GM23338 (cell line): ENCODE results near the gene TAS2R10.

Source experiments
- EZH2 ChIP-seq: fragments of 200-600 bp; sonication (generic); IDR thresholded peaks from one replicate; pipeline ENCODE4 v1.8.0; 2017; ENCODE audit warnings: antibody characterized with exemption, mild to moderate bottlenecking, low read depth; ENCODE audit not compliant: unreplicated experiment
- EZH2phosphoT487 ChIP-seq: fragments of 200-600 bp; sonication (generic); IDR thresholded peaks from one replicate; pipeline ENCODE4 v1.8.1; 2018; ENCODE audit warnings: antibody characterized with exemption; ENCODE audit not compliant: unreplicated experiment
- JUNB ChIP-seq: IDR thresholded peaks from one replicate; pipeline ENCODE4 v1.6.1; 2016; ENCODE audit warnings: antibody characterized with exemption; ENCODE audit not compliant: unreplicated experiment
- NANOG ChIP-seq: IDR thresholded peaks from 2 replicates; pipeline ENCODE4 v1.6.1; 2016; ENCODE audit warnings: antibody characterized with exemption, borderline replicate concordance
- POLR2AphosphoS5 ChIP-seq: IDR thresholded peaks from 2 replicates; pipeline ENCODE4 v1.6.1; 2016; ENCODE audit warnings: antibody characterized with exemption, low read depth
- STAT1 ChIP-seq: IDR thresholded peaks from one replicate; pipeline ENCODE4 v1.6.1; 2016; ENCODE audit warnings: antibody characterized with exemption; ENCODE audit not compliant: unreplicated experiment
- ZNF114 ChIP-seq: fragments of 250-450 bp; sonication (Bioruptor Pico); IDR thresholded peaks from 2 replicates; pipeline ENCODE4 v1.5.0; 2020; ENCODE audit warnings: mild to moderate bottlenecking, moderate library complexity
- TF ChIP-seq, protein P1 (sequence below), 2 experiments: fragments of 200-600 bp in 1 of 2; sonication (generic) in 1 of 2; conservative IDR thresholded peaks; 2 replicates each; pipeline versions ENCODE4 v1.5.1 to v1.6.1; 2016 to 2017; ENCODE audit warnings: antibody characterized with exemption in 2 of 2, low read depth in 2 of 2, mild to moderate bottlenecking in 2 of 2, moderate library complexity in 1 of 2
- TF ChIP-seq, protein P2 (sequence below): IDR thresholded peaks from one replicate; pipeline ENCODE4 v1.6.1; 2018; ENCODE audit warnings: antibody characterized with exemption; ENCODE audit not compliant: unreplicated experiment
- TF ChIP-seq, protein P3 (sequence below): IDR thresholded peaks from 2 replicates; pipeline ENCODE4 v1.6.1; 2016; ENCODE audit warnings: antibody characterized with exemption

DNA sequence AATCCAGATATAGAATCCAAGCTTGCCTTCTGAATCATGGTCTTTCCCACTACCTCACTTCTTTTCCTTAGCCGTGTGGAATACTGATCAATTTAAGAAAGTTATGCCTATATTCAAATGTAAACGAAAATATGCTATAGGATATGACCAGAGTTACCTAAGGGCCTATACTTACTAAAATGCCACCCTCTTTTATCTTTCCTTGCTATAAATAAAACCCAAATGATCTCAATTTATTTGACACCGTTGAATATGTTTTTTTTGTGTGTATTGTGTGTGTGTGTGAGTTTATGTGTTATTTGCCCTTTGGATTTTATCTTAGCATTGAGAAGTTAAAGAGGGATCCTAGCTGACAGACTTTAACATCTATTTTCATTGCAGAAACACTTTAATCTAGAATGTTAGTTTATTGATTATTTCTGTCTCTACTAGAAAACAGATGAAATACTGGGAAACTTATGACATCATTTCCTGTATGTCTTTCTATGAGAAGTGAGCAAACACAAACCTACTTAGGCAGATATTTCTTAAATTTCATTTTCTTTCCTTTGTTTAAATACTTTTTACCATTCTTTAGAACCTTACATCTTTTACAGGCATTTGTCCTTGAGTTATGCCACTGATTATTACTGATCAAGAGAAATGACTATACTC, 14.1 kb downstream of the TAS2R10 start:
- TF ChIP-seq, protein P1, sequence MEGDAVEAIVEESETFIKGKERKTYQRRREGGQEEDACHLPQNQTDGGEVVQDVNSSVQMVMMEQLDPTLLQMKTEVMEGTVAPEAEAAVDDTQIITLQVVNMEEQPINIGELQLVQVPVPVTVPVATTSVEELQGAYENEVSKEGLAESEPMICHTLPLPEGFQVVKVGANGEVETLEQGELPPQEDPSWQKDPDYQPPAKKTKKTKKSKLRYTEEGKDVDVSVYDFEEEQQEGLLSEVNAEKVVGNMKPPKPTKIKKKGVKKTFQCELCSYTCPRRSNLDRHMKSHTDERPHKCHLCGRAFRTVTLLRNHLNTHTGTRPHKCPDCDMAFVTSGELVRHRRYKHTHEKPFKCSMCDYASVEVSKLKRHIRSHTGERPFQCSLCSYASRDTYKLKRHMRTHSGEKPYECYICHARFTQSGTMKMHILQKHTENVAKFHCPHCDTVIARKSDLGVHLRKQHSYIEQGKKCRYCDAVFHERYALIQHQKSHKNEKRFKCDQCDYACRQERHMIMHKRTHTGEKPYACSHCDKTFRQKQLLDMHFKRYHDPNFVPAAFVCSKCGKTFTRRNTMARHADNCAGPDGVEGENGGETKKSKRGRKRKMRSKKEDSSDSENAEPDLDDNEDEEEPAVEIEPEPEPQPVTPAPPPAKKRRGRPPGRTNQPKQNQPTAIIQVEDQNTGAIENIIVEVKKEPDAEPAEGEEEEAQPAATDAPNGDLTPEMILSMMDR (conservative IDR thresholded peaks at IDR 0.05; ENCODE audit: low read depth in 2 of 2) = no peak
- TF ChIP-seq EZH2 (no peak), POLR2AphosphoS5 (no peak), EZH2phosphoT487 (no peak), ZNF114 (CRISPR knock-in tag) (no peak), JUNB (no peak), STAT1 (no peak), NANOG (no peak)
- TF ChIP-seq, protein P2, sequence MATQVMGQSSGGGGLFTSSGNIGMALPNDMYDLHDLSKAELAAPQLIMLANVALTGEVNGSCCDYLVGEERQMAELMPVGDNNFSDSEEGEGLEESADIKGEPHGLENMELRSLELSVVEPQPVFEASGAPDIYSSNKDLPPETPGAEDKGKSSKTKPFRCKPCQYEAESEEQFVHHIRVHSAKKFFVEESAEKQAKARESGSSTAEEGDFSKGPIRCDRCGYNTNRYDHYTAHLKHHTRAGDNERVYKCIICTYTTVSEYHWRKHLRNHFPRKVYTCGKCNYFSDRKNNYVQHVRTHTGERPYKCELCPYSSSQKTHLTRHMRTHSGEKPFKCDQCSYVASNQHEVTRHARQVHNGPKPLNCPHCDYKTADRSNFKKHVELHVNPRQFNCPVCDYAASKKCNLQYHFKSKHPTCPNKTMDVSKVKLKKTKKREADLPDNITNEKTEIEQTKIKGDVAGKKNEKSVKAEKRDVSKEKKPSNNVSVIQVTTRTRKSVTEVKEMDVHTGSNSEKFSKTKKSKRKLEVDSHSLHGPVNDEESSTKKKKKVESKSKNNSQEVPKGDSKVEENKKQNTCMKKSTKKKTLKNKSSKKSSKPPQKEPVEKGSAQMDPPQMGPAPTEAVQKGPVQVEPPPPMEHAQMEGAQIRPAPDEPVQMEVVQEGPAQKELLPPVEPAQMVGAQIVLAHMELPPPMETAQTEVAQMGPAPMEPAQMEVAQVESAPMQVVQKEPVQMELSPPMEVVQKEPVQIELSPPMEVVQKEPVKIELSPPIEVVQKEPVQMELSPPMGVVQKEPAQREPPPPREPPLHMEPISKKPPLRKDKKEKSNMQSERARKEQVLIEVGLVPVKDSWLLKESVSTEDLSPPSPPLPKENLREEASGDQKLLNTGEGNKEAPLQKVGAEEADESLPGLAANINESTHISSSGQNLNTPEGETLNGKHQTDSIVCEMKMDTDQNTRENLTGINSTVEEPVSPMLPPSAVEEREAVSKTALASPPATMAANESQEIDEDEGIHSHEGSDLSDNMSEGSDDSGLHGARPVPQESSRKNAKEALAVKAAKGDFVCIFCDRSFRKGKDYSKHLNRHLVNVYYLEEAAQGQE = no peak
- TF ChIP-seq, protein P3, sequence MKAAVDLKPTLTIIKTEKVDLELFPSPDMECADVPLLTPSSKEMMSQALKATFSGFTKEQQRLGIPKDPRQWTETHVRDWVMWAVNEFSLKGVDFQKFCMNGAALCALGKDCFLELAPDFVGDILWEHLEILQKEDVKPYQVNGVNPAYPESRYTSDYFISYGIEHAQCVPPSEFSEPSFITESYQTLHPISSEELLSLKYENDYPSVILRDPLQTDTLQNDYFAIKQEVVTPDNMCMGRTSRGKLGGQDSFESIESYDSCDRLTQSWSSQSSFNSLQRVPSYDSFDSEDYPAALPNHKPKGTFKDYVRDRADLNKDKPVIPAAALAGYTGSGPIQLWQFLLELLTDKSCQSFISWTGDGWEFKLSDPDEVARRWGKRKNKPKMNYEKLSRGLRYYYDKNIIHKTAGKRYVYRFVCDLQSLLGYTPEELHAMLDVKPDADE = no peak
